Loucy (cell line): ENCODE results near the gene ACACB.

Source experiments
- H2AFZ ChIP-seq: fragments of 200-600 bp; sonication (generic); 2 replicates; pipeline ENCODE4 v1.6.0; 2016; ENCODE audit warnings: antibody characterized with exemption, mild to moderate bottlenecking, low read length, moderate library complexity
- H3F3A ChIP-seq: fragments of 200-600 bp; 2 replicates; pipeline ENCODE4 v1.6.0; 2016; ENCODE audit warnings: antibody characterized with exemption, low read depth, mild to moderate bottlenecking
- H3K27me3 ChIP-seq: fragments of 200-600 bp; sonication (generic); 2 replicates; pipeline ENCODE4 v1.6.1; 2014; ENCODE audit warnings: low read length, mild to moderate bottlenecking; ENCODE audit not compliant: insufficient read depth, poor library complexity, severe bottlenecking
- H3K36me3 ChIP-seq: fragments of 200-600 bp; sonication (generic); 2 replicates; pipeline ENCODE4 v1.6.1; 2016; ENCODE audit warnings: low read length; ENCODE audit not compliant: insufficient read depth
- H3K4me1 ChIP-seq: fragments of 200-600 bp; sonication (generic); 2 replicates; pipeline ENCODE4 v1.5.1; 2014; ENCODE audit warnings: low read length, mild to moderate bottlenecking; ENCODE audit not compliant: insufficient read depth, poor library complexity, severe bottlenecking
- H3K4me2 ChIP-seq: fragments of 200-600 bp; sonication (generic); 2 replicates; pipeline ENCODE4 v1.6.0; 2014; ENCODE audit warnings: antibody characterized with exemption, low read length, low read depth, mild to moderate bottlenecking; ENCODE audit not compliant: poor library complexity, severe bottlenecking
- H3K4me3 ChIP-seq: fragments of 200-600 bp; sonication (generic); 2 replicates; pipeline ENCODE4 v1.5.1; 2014; ENCODE audit warnings: low read length, mild to moderate bottlenecking, mixed read lengths; ENCODE audit not compliant: poor library complexity, severe bottlenecking
- H3K79me2 ChIP-seq: fragments of 200-600 bp; sonication (generic); 2 replicates; pipeline ENCODE4 v1.6.1; 2014; ENCODE audit warnings: low read length; ENCODE audit not compliant: insufficient read depth
- H3K9ac ChIP-seq: fragments of 200-600 bp; sonication (generic); 2 replicates; pipeline ENCODE4 v1.6.0; 2014; ENCODE audit warnings: mild to moderate bottlenecking, low read depth, low read length, moderate library complexity; ENCODE audit not compliant: poor library complexity, severe bottlenecking
- H3K9me2 ChIP-seq: fragments of 200-600 bp; sonication (generic); replicated peaks from 2 replicates; pipeline ENCODE4 v1.6.1; 2016; ENCODE audit warnings: low read depth, low read length, mixed read lengths
- H3K9me3 ChIP-seq: fragments of 200-600 bp; sonication (generic); 2 replicates; pipeline ENCODE4 v1.6.1; 2014; ENCODE audit warnings: mild to moderate bottlenecking, antibody characterized with exemption, low read length, low read depth; ENCODE audit not compliant: insufficient read depth
- H4K20me1 ChIP-seq: fragments of 200-600 bp; sonication (generic); 2 replicates; pipeline ENCODE4 v1.6.0; 2014; ENCODE audit warnings: antibody characterized with exemption, low read length, mild to moderate bottlenecking; ENCODE audit not compliant: insufficient read depth, poor library complexity, severe bottlenecking
- CTCF ChIP-seq: fragments of 200-600 bp; sonication (generic); conservative IDR thresholded peaks from 2 replicates; pipeline ENCODE4 v1.5.1; 2014; ENCODE audit warnings: mild to moderate bottlenecking, antibody characterized with exemption, low read length
- EZH2phosphoT487 ChIP-seq: fragments of 200-600 bp; IDR thresholded peaks from 2 replicates; pipeline ENCODE4 v1.6.1; 2018; ENCODE audit warnings: antibody characterized with exemption, mild to moderate bottlenecking, moderate library complexity, borderline replicate concordance

The ACACB gene

DNA sequence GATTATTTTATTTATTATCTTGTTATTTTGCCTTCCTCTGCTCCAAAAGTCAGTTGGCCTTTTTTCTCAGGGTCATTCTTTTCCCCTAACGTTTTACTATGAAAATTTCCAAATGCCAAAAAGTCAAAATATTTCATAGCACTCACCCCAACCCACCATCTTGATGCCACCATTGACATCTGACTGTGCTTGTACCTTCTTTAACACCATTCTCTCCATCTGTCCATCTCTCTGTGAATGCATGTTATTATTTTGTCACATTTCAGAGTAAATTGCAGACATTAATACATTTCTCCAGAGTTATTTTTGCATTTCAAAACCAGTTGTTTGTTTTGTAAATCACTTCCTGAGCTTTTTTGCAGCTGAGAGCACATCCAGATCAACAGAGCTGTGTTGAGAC, 154.1 kb downstream of the ACACB start:
- Histone ChIP-seq H4K20me1 (no peaks in the 10 kb centered on the region), H3K4me3 (no peak overlapping the region), H3F3A (no peaks in the 10 kb centered on the region), H3K36me3 (no peaks in the 10 kb centered on the region), H3K9me2 (no peaks in the 10 kb centered on the region), H3K9ac (no peak overlapping the region), H3K9me3 (no peaks in the 10 kb centered on the region), H3K4me1 (no peaks in the 10 kb centered on the region), H3K79me2 (no peaks in the 10 kb centered on the region), H2AFZ (no peak overlapping the region), H3K27me3 (no peaks in the 10 kb centered on the region), H3K4me2 (no peak overlapping the region)
- no peak for TF ChIP-seq CTCF
- TF ChIP-seq EZH2phosphoT487: no peak

GRCh38 chr12:109271418-109271817, 155.0 kb downstream of the ACACB start:
- H3K4me2 ChIP-seq: no peak overlapping the region
- H3F3A ChIP-seq: no peaks in the 10 kb centered on the region
- H3K36me3 ChIP-seq: no peaks in the 10 kb centered on the region
- no peak overlapping the region for H3K4me3 ChIP-seq
- H3K79me2 ChIP-seq: no peaks in the 10 kb centered on the region
- H3K4me1 ChIP-seq: peaks cover under 1% of the 10 kb centered on the region
- no peaks in the 10 kb centered on the region for H3K27me3 ChIP-seq
- no peaks in the 10 kb centered on the region for H4K20me1 ChIP-seq
- TF ChIP-seq EZH2phosphoT487: no peak
- no peak for TF ChIP-seq CTCF
- H3K9me2 ChIP-seq: no peaks in the 10 kb centered on the region
- no peak overlapping the region for H3K9ac ChIP-seq
- no peak overlapping the region for H2AFZ ChIP-seq
- H3K9me3 ChIP-seq: no peaks in the 10 kb centered on the region

- no peaks in the 10 kb centered on the region for H3F3A ChIP-seq
- H3K9me2 ChIP-seq: no peaks in the 10 kb centered on the region
- no peaks in the 10 kb centered on the region for H3K9me3 ChIP-seq
- no peak overlapping the region for H3K4me3 ChIP-seq
- H2AFZ ChIP-seq: no peak overlapping the region
- H3K9ac ChIP-seq: no peak overlapping the region
- H4K20me1 ChIP-seq: no peaks in the 10 kb centered on the region
- H3K4me2 ChIP-seq: no peak overlapping the region
- TF ChIP-seq CTCF (no peak), EZH2phosphoT487 (no peak)
- no peaks in the 10 kb centered on the region for H3K27me3 ChIP-seq
- H3K36me3 ChIP-seq: no peaks in the 10 kb centered on the region
- no peaks in the 10 kb centered on the region for H3K79me2 ChIP-seq
- H3K4me1 ChIP-seq: peaks cover 13% of the 10 kb centered on the region
Observed at GRCh38 chr12:109273354-109273753, 157.0 kb downstream of the ACACB start.
